ENCODE data around the gene TEAD3. TPM values are rescaled to one million over a fixed set of nuclear protein-coding genes. Genes with fewer than 3 reads are reported as not detected.

Gene TEAD3
- polyA plus RNA-seq, 3 donors = not detected

GRCh38 chr6:35484921-35485392 lies 11.9 kb downstream of the TEAD3 start:
- no peaks in the 10 kb centered on the region for H3K36me3 ChIP-seq (replicated peaks in 1 of 2; ENCODE audit: control insufficient read depth in 1 of 2, insufficient read depth in 2 of 2, low read length in 2 of 2)
- no peaks in the 10 kb centered on the region for H4K20me1 ChIP-seq (ENCODE audit: insufficient read depth, low read length)
- H3K9ac ChIP-seq (ENCODE audit: insufficient read depth, low read length, poor library complexity, severe bottlenecking) = no peak overlapping the region
- peaks cover 11 to 12% of the 10 kb centered on the region in 2 donors for H3K4me1 ChIP-seq (ENCODE audit: control insufficient read depth in 1 of 2, insufficient read depth in 2 of 2, low read length in 2 of 2)
- peaks cover 0 to 4% of the 10 kb centered on the region in 2 donors for H3K27me3 ChIP-seq (ENCODE audit: control insufficient read depth in 2 of 2, insufficient read depth in 2 of 2, low read length in 2 of 2)
- Mint-ChIP-seq H3K4me3 (no peak overlapping the region), H3K4me1 (peaks cover 16% of the 10 kb centered on the region), H3K9me3 (no peaks in the 10 kb centered on the region), H3K27me3 (ENCODE audit: low read depth in 3 of 3) (peaks cover 8 to 20% (median 10%) of the 10 kb centered on the region in 3 donors), H3K36me3 (no peaks in the 10 kb centered on the region), H3K27ac (no peak overlapping the region)
- 83% methylated on average over 5 of the region's 7 CpGs for WGBS (ENCODE audit: insufficient coverage)
- H3K4me2 ChIP-seq (replicated peaks; ENCODE audit: extremely low read depth, low read length, poor library complexity, severe bottlenecking) = no peak overlapping the region
- H3K9me3 ChIP-seq (replicated peaks in 1 of 2; ENCODE audit: control insufficient read depth in 1 of 2, insufficient read depth in 1 of 2, low read length in 2 of 2) = no peaks in the 10 kb centered on the region
- H2AFZ ChIP-seq (ENCODE audit: insufficient read depth, low read depth, low read length, poor library complexity, severe bottlenecking) = no peak overlapping the region
- H3K79me2 ChIP-seq (ENCODE audit: insufficient read depth, low read length) = no peaks in the 10 kb centered on the region
- no peak overlapping the region for H3K27ac ChIP-seq (ENCODE audit: low read depth in 1 of 2, low read length in 2 of 2)
- DNase-seq = no peak
- no peak for TF ChIP-seq CTCF (IDR thresholded peaks at IDR 0.05)
- no peak overlapping the region for H3K4me3 ChIP-seq (replicated peaks in 1 of 3; ENCODE audit: low read depth in 2 of 3, low read length in 3 of 3)
- intact Hi-C loops (cut with micrococcal nuclease) = no loop called here

- Mint-ChIP-seq H3K4me1 (peaks cover 16% of the 10 kb centered on the region), H3K36me3 (no peaks in the 10 kb centered on the region), H3K27me3 (ENCODE audit: low read depth in 3 of 3) (peaks cover 8 to 22% (median 10%) of the 10 kb centered on the region in 3 donors), H3K9me3 (no peaks in the 10 kb centered on the region), H3K27ac (peak overlapping the region in 1 of 7 donors; percentile 57), H3K4me3 (no peak overlapping the region)
- no peaks in the 10 kb centered on the region for H3K36me3 ChIP-seq (replicated peaks in 1 of 2; ENCODE audit: control insufficient read depth in 1 of 2, insufficient read depth in 2 of 2, low read length in 2 of 2)
- H3K9ac ChIP-seq (ENCODE audit: insufficient read depth, low read length, poor library complexity, severe bottlenecking) = no peak overlapping the region
- peaks cover 11 to 12% of the 10 kb centered on the region in 2 donors for H3K4me1 ChIP-seq (ENCODE audit: control insufficient read depth in 1 of 2, insufficient read depth in 2 of 2, low read length in 2 of 2)
- H2AFZ ChIP-seq (ENCODE audit: insufficient read depth, low read depth, low read length, poor library complexity, severe bottlenecking) = no peak overlapping the region
- no peaks in the 10 kb centered on the region for H3K27me3 ChIP-seq (ENCODE audit: control insufficient read depth in 2 of 2, insufficient read depth in 2 of 2, low read length in 2 of 2)
- DNase-seq = no peak
- intact Hi-C loops (cut with micrococcal nuclease) = no loop called here
- WGBS (ENCODE audit: insufficient coverage) = 82% methylated on average over 10 of the region's 13 CpGs
- no peak for TF ChIP-seq CTCF (IDR thresholded peaks at IDR 0.05)
- no peak overlapping the region for H3K4me3 ChIP-seq (replicated peaks in 1 of 3; ENCODE audit: low read depth in 2 of 3, low read length in 3 of 3)
- H3K4me2 ChIP-seq (replicated peaks; ENCODE audit: extremely low read depth, low read length, poor library complexity, severe bottlenecking) = no peak overlapping the region
- H3K79me2 ChIP-seq (ENCODE audit: insufficient read depth, low read length) = no peaks in the 10 kb centered on the region
- H3K27ac ChIP-seq (ENCODE audit: low read depth in 1 of 2, low read length in 2 of 2) = no peak overlapping the region
- H4K20me1 ChIP-seq (ENCODE audit: insufficient read depth, low read length) = no peaks in the 10 kb centered on the region
- no peaks in the 10 kb centered on the region for H3K9me3 ChIP-seq (replicated peaks in 1 of 2; ENCODE audit: control insufficient read depth in 1 of 2, insufficient read depth in 1 of 2, low read length in 2 of 2)
Observed at GRCh38 chr6:35483893-35484645, 12.8 kb downstream of the TEAD3 start.
